LoVo (cell line): ENCODE data around the gene TUT7.
"Not testable (repeated sequence)": the region's sequence is repeated elsewhere in the genome, so short reads cannot be mapped to it uniquely, and the experiment has no call there.

Experiments used
- DNase-seq: peaks from one replicate; pipeline ENCODE4 v3.0.0-alpha.2; 2016; ENCODE audit warnings: low spot score

TUT7 gene

GRCh38 chr9:86347991-86348390 is 6.2 kb downstream of the TUT7 start:
- no peak for DNase-seq

DNA sequence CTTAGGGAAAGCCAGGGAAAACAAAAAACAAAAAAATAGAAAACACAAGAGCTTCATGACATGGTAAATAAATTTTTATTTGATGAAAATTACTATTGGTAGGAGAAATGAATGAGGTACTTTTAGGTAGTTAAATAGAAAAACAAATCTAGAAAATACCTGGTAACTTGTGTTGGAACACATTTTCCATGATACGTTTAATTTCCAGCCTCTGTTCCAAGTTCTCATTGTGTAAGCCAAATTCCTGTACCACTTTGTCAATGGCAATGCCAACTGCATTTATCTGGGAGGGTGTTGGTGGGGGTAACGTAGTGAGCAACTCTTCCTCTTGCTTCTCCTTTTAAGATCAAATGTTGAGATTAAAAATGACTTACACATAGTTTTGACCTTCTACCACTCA is 9.4 kb downstream of the TUT7 start:
- no peak for DNase-seq

DNA sequence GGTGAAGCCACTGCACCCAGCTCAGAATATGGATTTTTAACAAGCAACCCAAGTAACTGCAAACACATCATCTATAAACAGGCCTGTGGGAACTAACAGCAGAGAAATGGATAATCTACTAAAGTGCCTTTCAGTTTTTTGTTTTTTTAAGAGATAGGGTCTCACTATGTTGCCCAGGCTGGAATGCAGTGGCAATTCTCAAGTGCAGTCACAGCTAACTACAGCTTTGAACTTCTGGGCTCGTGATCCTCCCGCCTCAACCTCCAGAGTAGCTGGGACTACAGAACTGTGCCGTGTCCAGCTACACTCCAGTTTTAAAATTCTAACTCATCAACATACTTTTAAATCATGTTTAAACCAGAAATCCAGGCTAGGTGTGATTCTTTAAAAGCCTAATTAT is 11.9 kb downstream of the TUT7 start:
- no peak for DNase-seq

DNA sequence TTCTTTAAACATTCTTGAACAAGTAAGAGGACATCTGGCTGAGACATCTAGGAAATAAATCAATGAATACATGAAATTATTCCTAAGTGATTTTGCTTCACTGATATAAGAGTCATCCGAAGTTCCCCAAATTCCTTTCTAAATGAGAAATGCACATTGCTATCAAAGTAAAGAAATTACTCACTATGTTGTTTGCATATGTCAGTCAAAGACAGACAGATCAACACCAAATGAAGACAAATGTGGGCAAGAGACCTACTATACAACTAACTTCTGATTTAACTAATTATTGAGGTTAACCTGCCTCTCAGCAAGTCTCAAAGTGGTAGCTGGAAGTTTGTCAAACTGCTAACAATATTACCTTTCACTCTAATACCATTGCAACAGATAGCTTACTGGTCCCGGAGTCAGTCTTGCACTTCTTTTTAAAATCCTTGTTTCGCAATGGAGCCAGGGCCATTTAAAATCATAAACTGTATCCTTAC is 13.2 kb downstream of the TUT7 start:
- DNase-seq: no peak

- DNase-seq: no peak
Observed at GRCh38 chr9:86340356-86341006, 13.7 kb downstream of the TUT7 start.

GRCh38 chr9:86337469-86338108 is 16.6 kb downstream of the TUT7 start:
- DNase-seq: no peak

- no peak for DNase-seq
Observed at GRCh38 chr9:86336058-86336457, 18.2 kb downstream of the TUT7 start.

DNA sequence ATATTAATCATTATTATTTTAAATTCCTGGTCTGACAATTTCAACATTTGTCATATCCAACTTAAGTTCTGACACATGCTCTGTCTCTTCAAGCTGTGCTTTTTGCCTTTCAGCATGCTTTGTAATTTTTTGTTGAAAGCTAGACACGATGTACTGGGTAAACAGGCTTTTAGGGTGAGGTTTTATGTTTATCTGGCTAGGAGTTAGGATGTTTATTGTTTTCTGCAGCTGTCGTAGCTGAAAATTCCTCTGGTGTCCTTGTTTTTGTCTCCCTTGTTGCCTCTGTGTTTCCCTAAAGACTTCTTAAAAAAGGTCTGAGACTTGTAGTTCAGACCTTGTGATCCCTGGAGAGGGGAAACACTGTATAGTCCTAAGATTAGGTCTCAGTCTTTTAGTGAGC is 20.6 kb downstream of the TUT7 start:
- DNase-seq: no peak

- DNase-seq: no peak
Observed at GRCh38 chr9:86330186-86330585, 24.0 kb downstream of the TUT7 start.

DNA sequence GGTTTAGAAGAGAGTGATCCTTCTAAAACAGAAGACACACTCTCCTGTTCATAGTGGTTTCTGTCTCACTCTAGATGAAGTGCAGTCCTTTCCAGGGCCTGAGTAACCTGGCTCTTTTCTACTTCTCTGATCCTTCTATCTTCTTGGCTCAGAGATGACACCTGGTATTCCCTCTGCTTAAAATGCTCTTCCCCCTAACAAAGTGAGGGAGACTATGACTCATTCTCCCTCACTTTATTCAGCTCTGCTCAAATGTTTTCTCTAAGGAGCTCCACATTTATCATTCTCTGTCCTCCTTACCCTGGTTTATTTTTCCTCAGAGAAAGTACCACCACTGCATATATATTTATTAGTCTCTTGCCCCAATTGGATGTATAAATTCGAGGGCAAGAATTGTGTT is 24.6 kb downstream of the TUT7 start:
- no peak for DNase-seq

- no peak for DNase-seq
Observed at GRCh38 chr9:86328156-86328555, 26.1 kb downstream of the TUT7 start.

GRCh38 chr9:86326536-86326935 is 27.7 kb downstream of the TUT7 start:
- no peak for DNase-seq

GRCh38 chr9:86324901-86325300 is 29.3 kb downstream of the TUT7 start:
- DNase-seq: no peak

DNA sequence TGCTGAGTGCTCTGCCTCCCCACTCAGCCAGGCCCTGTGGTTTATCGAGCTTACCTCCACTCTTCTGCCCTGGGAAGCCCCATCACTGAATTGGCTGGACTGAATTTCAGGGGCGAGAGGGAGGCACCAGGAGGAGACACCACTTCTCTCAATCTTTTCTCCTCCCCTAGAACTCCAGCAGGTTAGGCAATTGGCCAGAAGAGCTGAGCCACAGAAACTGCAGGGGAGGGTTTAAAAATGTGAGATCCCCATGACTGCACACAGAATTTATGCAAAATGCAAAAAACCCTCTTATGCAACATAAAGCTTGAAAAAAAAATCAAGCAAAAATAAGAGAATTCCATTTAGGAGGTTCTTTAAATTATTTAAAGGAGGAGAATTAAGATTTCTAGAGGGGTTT is 29.9 kb downstream of the TUT7 start:
- no peak for DNase-seq

- no peak for DNase-seq
Observed at GRCh38 chr9:86322973-86323644, 31.1 kb downstream of the TUT7 start.

DNA sequence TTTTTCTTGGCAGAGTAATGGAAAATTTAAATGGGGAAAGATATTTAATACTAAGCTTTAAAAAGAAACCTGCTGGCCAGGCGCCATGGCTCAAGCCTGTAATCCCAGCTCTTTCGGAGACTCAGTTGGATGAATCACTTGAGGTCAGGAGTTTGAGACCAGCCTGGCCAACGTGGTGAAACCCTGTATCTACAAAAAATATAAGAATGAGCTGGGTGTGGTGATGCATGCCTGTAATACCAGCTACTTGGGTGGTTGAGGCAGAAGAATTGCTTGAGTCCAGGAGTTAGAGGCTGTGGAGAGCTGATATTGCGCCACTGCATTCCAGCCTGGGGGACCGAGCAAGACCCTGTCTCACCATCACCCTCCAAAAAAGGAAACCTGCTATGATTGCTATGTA is 32.8 kb downstream of the TUT7 start:
- peak; percentile 4 for DNase-seq

DNA sequence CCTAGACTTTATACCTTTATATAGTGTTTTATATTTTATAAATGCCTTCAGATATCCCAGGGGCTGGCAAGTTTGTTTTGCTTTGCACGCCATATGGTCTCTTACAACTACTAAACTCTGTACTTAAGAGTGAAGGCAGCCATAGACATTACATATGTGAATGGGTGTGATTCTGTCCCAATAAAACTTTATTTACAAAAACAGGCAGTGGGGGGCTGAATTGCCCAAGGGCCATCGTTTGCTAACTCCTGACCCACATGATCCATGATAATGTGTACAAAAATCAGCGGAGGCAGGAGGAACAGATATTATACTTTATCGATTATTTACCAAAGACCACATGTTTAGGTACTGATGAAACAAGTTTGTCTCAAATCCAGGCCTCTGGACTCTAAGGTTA is 36.0 kb downstream of the TUT7 start:
- no peak for DNase-seq

GRCh38 chr9:86315078-86315477 is 39.1 kb downstream of the TUT7 start:
- DNase-seq: no peak

- not testable (repeated sequence) for DNase-seq
Observed at GRCh38 chr9:86312959-86313358, 41.3 kb downstream of the TUT7 start.

- no peak for DNase-seq
Observed at GRCh38 chr9:86308687-86309086, 45.5 kb downstream of the TUT7 start.

- no peak for DNase-seq
Observed at GRCh38 chr9:86304236-86304730, 49.9 kb downstream of the TUT7 start.

DNA sequence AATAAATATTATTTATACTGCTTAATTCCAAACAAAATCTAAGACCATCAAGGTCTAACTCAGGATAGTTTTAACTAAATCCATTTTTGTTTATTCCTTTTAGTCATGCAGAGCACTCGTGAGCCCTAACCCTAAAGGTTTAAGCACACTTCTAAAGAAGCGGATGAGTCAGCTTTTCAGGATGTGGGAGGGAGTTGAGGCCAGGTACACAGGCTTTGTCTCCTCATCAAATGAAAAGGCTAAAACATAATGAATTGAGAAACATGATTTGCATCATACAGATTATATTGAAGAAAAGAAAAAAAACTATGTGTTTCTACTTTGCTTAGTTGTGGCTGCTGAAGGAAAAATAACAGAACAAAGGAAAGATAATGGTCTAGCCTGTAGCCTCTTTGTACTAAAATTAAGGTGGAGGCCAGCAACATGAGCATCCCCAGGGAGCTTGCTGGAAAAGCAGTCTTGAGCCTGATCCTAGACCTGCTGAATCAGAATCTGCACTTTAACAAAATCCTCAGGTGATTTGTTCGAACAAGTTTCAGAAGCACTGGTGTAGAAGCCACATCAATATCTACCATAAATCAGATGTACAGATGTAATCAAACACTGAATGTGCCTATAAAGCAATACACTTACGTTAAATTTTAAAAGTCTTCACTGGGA is 50.8 kb downstream of the TUT7 start:
- DNase-seq: no peak

GRCh38 chr9:86301686-86302085 is 52.5 kb downstream of the TUT7 start:
- DNase-seq: no peak
